Measurements from ENCODE around the gene CAB39.
A peak's percentile ranks its signal among the peaks of the same experiment; 100 is the strongest.

Gene CAB39

GRCh38 chr2:230712443-230713330 is at the start of gene CAB39:
TSS of gene CAB39 (plus strand) at chr2:230712842. CDS start at chr2:230760002, 47,160 bp downstream.
- FAIRE-seq = no peak
- DNase-seq (ENCODE audit: low spot score) = peak; percentile 70

- DNase-seq (ENCODE audit: low spot score) (no peak), FAIRE-seq (no peak)
Observed at GRCh38 chr2:230664128-230664527, 48.5 kb upstream of the CAB39 start.

- DNase-seq (ENCODE audit: low spot score) = no peak
- no peak for FAIRE-seq
Observed at GRCh38 chr2:230664844-230665243, 47.8 kb upstream of the CAB39 start.

GRCh38 chr2:230665263-230665691 is 47.4 kb upstream of the CAB39 start:
- DNase-seq (ENCODE audit: low spot score) = no peak
- FAIRE-seq = no peak

- DNase-seq (ENCODE audit: low spot score) (no peak), FAIRE-seq (no peak)
Observed at GRCh38 chr2:230666446-230666845, 46.2 kb upstream of the CAB39 start.

GRCh38 chr2:230666885-230667712 is 45.5 kb upstream of the CAB39 start:
- no peak for FAIRE-seq
- peak; percentile 18 for DNase-seq (ENCODE audit: low spot score)

GRCh38 chr2:230668184-230668938 is 44.3 kb upstream of the CAB39 start:
- FAIRE-seq = peak; percentile 94
- DNase-seq (ENCODE audit: low spot score) = peak; percentile 96

GRCh38 chr2:230668939-230669303 is 43.7 kb upstream of the CAB39 start:
- no peak for DNase-seq (ENCODE audit: low spot score)
- FAIRE-seq = no peak

- DNase-seq (ENCODE audit: low spot score) = no peak
Observed at GRCh38 chr2:230669386-230669950, 43.2 kb upstream of the CAB39 start.

GRCh38 chr2:230671117-230671516 is 41.5 kb upstream of the CAB39 start:
- FAIRE-seq (peak; percentile 95), DNase-seq (ENCODE audit: low spot score) (peak; percentile 85)

More at GRCh38 chr2:230669386-230669950, 43.2 kb upstream of the CAB39 start:
- FAIRE-seq = no peak

- no peak for DNase-seq (ENCODE audit: low spot score)
- FAIRE-seq = no peak
Observed at GRCh38 chr2:230672836-230673235, 39.8 kb upstream of the CAB39 start.

GRCh38 chr2:230674401-230674800 is 38.2 kb upstream of the CAB39 start:
- FAIRE-seq = no peak

GRCh38 chr2:230674966-230675672 is 37.5 kb upstream of the CAB39 start:
- no peak for DNase-seq (ENCODE audit: low spot score)
- no peak for FAIRE-seq

More at GRCh38 chr2:230674401-230674800, 38.2 kb upstream of the CAB39 start:
- no peak for DNase-seq (ENCODE audit: low spot score)

- DNase-seq (ENCODE audit: low spot score) (no peak), FAIRE-seq (no peak)
Observed at GRCh38 chr2:230676546-230676945, 36.1 kb upstream of the CAB39 start.

- DNase-seq (ENCODE audit: low spot score) (no peak), FAIRE-seq (no peak)
Observed at GRCh38 chr2:230677201-230677946, 35.3 kb upstream of the CAB39 start.

- DNase-seq (ENCODE audit: low spot score) (no peak), FAIRE-seq (no peak)
Observed at GRCh38 chr2:230678018-230678417, 34.6 kb upstream of the CAB39 start.

- no peak for FAIRE-seq
Observed at GRCh38 chr2:230678451-230678850, 34.2 kb upstream of the CAB39 start.

GRCh38 chr2:230680463-230681170 is 32.0 kb upstream of the CAB39 start:
- DNase-seq (ENCODE audit: low spot score) = no peak
- no peak for FAIRE-seq

More at GRCh38 chr2:230678451-230678850, 34.2 kb upstream of the CAB39 start:
- no peak for DNase-seq (ENCODE audit: low spot score)

GRCh38 chr2:230681171-230681545 is 31.5 kb upstream of the CAB39 start:
- DNase-seq (ENCODE audit: low spot score) (no peak), FAIRE-seq (no peak)
